SHP77 treated with DMSO at 0.1 percent for 48 hours (cell line): ENCODE results near the gene ARHGAP15.

Experiments
- DNase-seq: peaks from one replicate; lab custom pipeline; 2025; lab: John Stamatoyannopoulos, UW

ARHGAP15 gene

GRCh38 chr2:143726151-143726845 lies 597.1 kb downstream of the ARHGAP15 start:
- no peak for DNase-seq

GRCh38 chr2:143728498-143728897 lies 599.3 kb downstream of the ARHGAP15 start:
- DNase-seq = no peak

- DNase-seq = no peak
Measured at GRCh38 chr2:143729296-143729814, 600.1 kb downstream of the ARHGAP15 start.

GRCh38 chr2:143730155-143730952 lies 601.1 kb downstream of the ARHGAP15 start:
- no peak for DNase-seq

- DNase-seq = no peak
Measured at GRCh38 chr2:143730953-143731260, 601.7 kb downstream of the ARHGAP15 start.

GRCh38 chr2:143732076-143732475 lies 602.9 kb downstream of the ARHGAP15 start:
- DNase-seq = no peak

- no peak for DNase-seq
Measured at GRCh38 chr2:143732871-143733270, 603.7 kb downstream of the ARHGAP15 start.

- no peak for DNase-seq
Measured at GRCh38 chr2:143734507-143734906, 605.3 kb downstream of the ARHGAP15 start.

- no peak for DNase-seq
Measured at GRCh38 chr2:143736904-143737303, 607.7 kb downstream of the ARHGAP15 start.

- DNase-seq = no peak
Measured at GRCh38 chr2:143740431-143740830, 611.2 kb downstream of the ARHGAP15 start.

- no peak for DNase-seq
Measured at GRCh38 chr2:143741205-143741604, 612.0 kb downstream of the ARHGAP15 start.

GRCh38 chr2:143742581-143742980 lies 613.4 kb downstream of the ARHGAP15 start:
- DNase-seq = no peak

- DNase-seq = no peak
Measured at GRCh38 chr2:143744114-143744513, 614.9 kb downstream of the ARHGAP15 start.

- no peak for DNase-seq
Measured at GRCh38 chr2:143745060-143745459, 615.8 kb downstream of the ARHGAP15 start.

GRCh38 chr2:143754742-143755141 lies 625.5 kb downstream of the ARHGAP15 start:
- DNase-seq = no peak

- DNase-seq = no peak
Measured at GRCh38 chr2:143758629-143759330, 629.6 kb downstream of the ARHGAP15 start.

GRCh38 chr2:143759455-143759854 lies 630.2 kb downstream of the ARHGAP15 start:
- no peak for DNase-seq

- no peak for DNase-seq
Measured at GRCh38 chr2:143762176-143762928, 633.1 kb downstream of the ARHGAP15 start.

- DNase-seq = no peak
Measured at GRCh38 chr2:143764261-143764660, 635.0 kb downstream of the ARHGAP15 start.

GRCh38 chr2:143764706-143765105 lies 635.5 kb downstream of the ARHGAP15 start:
- no peak for DNase-seq

- no peak for DNase-seq
Measured at GRCh38 chr2:143768991-143769390, 639.8 kb downstream of the ARHGAP15 start.

GRCh38 chr2:143771939-143772338 lies 642.7 kb downstream of the ARHGAP15 start:
- DNase-seq = no peak
